ENCODE data around the gene ZNF624. TPM values are rescaled to one million over a fixed set of nuclear protein-coding genes. Genes with fewer than 3 reads are reported as not detected.
"Not testable (repeated sequence)": the region's sequence is repeated elsewhere in the genome, so short reads cannot be mapped to it uniquely, and the experiment has no call there.

Gene ZNF624
- polyA plus RNA-seq (2011; rRNA removed) (3.3 and 4.3 TPM in 2 replicates), polyA plus RNA-seq (2017; fragmentation: RNase III; extraction: RNeasy Plus Mini Kit Qiagen cat#74134 plus additional on column Dnase treatment) (2.7 to 3.1 TPM (median 3.0 TPM) in 3 replicates), polyA minus RNA-seq (2011; rRNA and poly(A)+ RNA removed) (6.0 and 6.4 TPM in 2 replicates)
- polyA plus RNA-seq (2012; cell fraction: cytosol; rRNA removed): 0.52 and 0.73 TPM in 2 replicates
- polyA plus RNA-seq (2012; cell fraction: nucleus; rRNA removed): 0.78 and 1.1 TPM in 2 replicates

GRCh38 chr17:16653367-16654041 is at the start of gene ZNF624:
TSS of gene ZNF624 (minus strand) at chr17:16653850.
- POLR2A ChIA-PET: interaction anchor here (0.9 to 1.4 kb wide), 4 partner anchors 25 to 273 kb away, joined by 3 to 8 read pairs (median 6); partner anchors contain the start of gene UBB
- DNase-seq (ENCODE audit: low read depth in 1 of 2, low spot score in 1 of 2): peak; percentile 93 to 97
- peaks cover 16% of the 10 kb centered on the region for H3K4me1 ChIP-seq
- peak within 1 kb of the TSS; percentile 68 for H3K4me3 ChIP-seq
- H3K4me2 ChIP-seq: peak within 1 kb of the TSS; percentile 94
- peak within 1 kb of the TSS; percentile 90 to 91 for H3K27ac ChIP-seq
- H3K9me3 ChIP-seq: peaks cover 15% of the 10 kb centered on the region; the same call in 2 of the 3 replicates
- TF ChIP-seq CBX8 (IDR thresholded peaks at IDR 0.05): no peak
- no peak for TF ChIP-seq EP300 (IDR thresholded peaks at IDR 0.05)
- TF ChIP-seq E2F6 (IDR thresholded peaks at IDR 0.05; ENCODE audit: borderline replicate concordance, low read depth): peak; percentile 87
- TF ChIP-seq RAD21 (conservative IDR thresholded peaks at IDR 0.05 in 1 of 2, IDR thresholded peaks at IDR 0.05 in 1 of 2): peak in 1 of 2 experiments; percentile 30; a peak in 1 of 5 replicates
- TF ChIP-seq POLR2AphosphoS2 (conservative IDR thresholded peaks at IDR 0.05; ENCODE audit: low read length): no peak
- peak; percentile 47 for TF ChIP-seq HOXB5 (CRISPR knock-in tag; IDR thresholded peaks at IDR 0.05)
- TF ChIP-seq BCL3 (IDR thresholded peaks at IDR 0.05): peak; percentile 66; the same call in 1 of the 3 replicates
- peak in 1 of 2 experiments; percentile 92; a peak in 4 of 5 replicates for TF ChIP-seq JUN (IDR thresholded peaks at IDR 0.05)
- TF ChIP-seq USF2 (IDR thresholded peaks at IDR 0.05): no peak
- TF ChIP-seq TFCP2L1 (CRISPR knock-in tag; IDR thresholded peaks at IDR 0.05): peak; percentile 76; the same call in 1 of the 2 replicates
- TF ChIP-seq POLR2A (IDR thresholded peaks at IDR 0.05; ENCODE audit: low read length): peak; percentile 92
- peak; percentile 94 for TF ChIP-seq PHF8 (IDR thresholded peaks at IDR 0.05; ENCODE audit: borderline replicate concordance, low read depth)
- TF ChIP-seq FOSB (CRISPR knock-in tag; IDR thresholded peaks at IDR 0.05): no peak
- TF ChIP-seq ATOH8 (CRISPR knock-in tag; IDR thresholded peaks at IDR 0.05; ENCODE audit: low read depth): peak; percentile 73; the same call in 1 of the 2 replicates
- TF ChIP-seq MAX (IDR thresholded peaks at IDR 0.05): peak; percentile 91
- TF ChIP-seq SMC3 (IDR thresholded peaks at IDR 0.05): peak; percentile 25; the same call in 1 of the 3 replicates
- TF ChIP-seq HOXB13 (CRISPR knock-in tag; IDR thresholded peaks at IDR 0.05; ENCODE audit: low read depth): peak; percentile 54; the same call in 1 of the 2 replicates
- WGBS (ENCODE audit: missing lambda C conversion rate): under 1% methylated on average over 38 of the region's 55 CpGs
- CTCF ChIA-PET: interaction anchor here (0.6 to 1.0 kb wide), 2 partner anchors 64 to 353 kb away, joined by 3 to 4 read pairs; no protein-coding TSS in a partner anchor
- ATAC-seq: peak; percentile 96 to 98
- peak; percentile 56 for FAIRE-seq

- WGBS (ENCODE audit: missing lambda C conversion rate): 38% methylated on average over 5 of the region's 5 CpGs
- H3K4me3 ChIP-seq; H3K4me2 ChIP-seq; H3K9me3 ChIP-seq; DNase-seq (ENCODE audit: low read depth in 1 of 2, low spot score in 1 of 2); H3K27ac ChIP-seq; POLR2A ChIA-PET; CTCF ChIA-PET; FAIRE-seq; ATAC-seq; H3K4me1 ChIP-seq: not testable (repeated sequence)
Measured at GRCh38 chr17:16697603-16698002, 44.0 kb upstream of the ZNF624 start.

- DNase-seq (ENCODE audit: low read depth in 1 of 2, low spot score in 1 of 2); ATAC-seq; H3K27ac ChIP-seq; POLR2A ChIA-PET; H3K4me1 ChIP-seq; H3K4me3 ChIP-seq; H3K9me3 ChIP-seq; H3K4me2 ChIP-seq; FAIRE-seq: not testable (repeated sequence)
- CTCF ChIA-PET: interaction anchor here (0.6 kb wide), 1 partner anchor 34 kb away, joined by 3 read pairs; no protein-coding TSS in a partner anchor
- WGBS (ENCODE audit: missing lambda C conversion rate): 91% methylated on average over 29 of the region's 30 CpGs
Measured at GRCh38 chr17:16690447-16690846, 36.8 kb upstream of the ZNF624 start.

All from A549 (cell line).